Measurements from ENCODE around the gene EMD.
"Not testable (repeated sequence)": the region's sequence is repeated elsewhere in the genome, so short reads cannot be mapped to it uniquely, and the experiment has no call there.

EMD gene

DNA sequence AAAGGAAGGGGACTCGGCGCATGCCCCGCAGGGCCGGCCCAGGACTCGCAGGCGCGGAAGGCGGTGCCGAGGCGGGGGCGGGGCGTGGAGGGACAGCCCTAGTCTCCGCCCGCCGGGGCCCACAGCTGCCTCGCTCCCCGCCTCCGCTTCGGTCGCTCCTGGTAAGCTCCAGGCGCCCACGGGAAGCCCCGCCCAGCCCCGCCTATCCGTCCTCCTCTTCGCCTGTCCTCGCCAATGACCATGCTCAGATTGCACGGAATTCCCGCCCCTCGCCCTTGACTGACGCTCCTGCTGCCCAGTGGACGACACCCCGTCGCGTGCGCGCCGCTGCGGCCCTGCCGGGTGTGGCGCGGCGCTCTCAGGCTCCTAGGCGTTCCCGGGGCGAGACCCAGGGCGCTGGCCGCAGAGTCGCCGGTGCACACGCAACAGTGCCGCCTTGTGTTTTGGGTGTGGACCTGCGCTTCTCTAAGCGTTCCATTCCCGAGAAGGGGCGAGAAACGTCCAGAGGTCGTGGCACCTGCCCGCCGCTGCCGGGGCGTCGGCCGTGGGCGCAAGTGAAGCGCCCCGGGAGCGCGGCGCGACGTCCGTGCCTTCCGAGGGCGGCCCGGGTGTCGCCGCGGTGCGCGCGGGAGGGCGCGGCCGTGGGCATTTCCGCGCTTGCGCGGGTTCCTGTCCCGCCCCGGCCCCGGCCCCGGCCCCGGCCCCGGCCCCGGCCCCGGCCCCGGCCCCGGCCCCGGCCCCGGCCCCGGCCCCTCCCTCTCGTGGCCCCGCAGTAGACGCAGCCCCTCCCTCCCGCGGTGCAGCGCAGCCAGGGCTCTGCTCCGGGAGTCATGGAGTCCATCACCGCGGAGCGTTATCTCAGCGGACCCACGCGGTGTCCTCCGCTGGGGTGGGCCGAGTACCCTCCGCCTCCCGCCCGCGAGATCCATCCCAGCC lies 11.0 kb downstream of the EMD start:
- DNase-seq (ENCODE audit: low read depth in 1 of 2, low spot score in 1 of 2), result not testable (repeated sequence)

DNA sequence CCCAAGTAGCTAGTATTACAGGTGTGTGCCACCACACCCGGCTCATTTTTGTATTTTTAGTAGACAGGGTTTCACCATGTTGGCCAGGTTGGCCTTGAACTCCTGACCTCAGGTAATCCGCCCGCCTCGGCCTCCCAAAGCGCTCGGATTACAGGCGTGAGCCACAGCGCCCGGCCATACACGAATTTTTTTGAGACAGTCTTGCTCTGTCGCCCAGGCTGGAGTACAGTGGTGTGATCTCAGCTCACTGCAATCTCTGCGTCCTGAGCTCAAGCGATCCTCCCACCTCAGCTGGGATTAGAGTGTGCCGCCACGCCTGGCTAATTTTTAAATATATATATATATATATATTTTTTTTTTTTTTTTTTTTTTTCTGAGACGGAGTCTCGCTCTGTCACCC lies 17.3 kb downstream of the EMD start:
- DNase-seq (ENCODE audit: low read depth in 1 of 2, low spot score in 1 of 2), result not testable (repeated sequence)

DNA sequence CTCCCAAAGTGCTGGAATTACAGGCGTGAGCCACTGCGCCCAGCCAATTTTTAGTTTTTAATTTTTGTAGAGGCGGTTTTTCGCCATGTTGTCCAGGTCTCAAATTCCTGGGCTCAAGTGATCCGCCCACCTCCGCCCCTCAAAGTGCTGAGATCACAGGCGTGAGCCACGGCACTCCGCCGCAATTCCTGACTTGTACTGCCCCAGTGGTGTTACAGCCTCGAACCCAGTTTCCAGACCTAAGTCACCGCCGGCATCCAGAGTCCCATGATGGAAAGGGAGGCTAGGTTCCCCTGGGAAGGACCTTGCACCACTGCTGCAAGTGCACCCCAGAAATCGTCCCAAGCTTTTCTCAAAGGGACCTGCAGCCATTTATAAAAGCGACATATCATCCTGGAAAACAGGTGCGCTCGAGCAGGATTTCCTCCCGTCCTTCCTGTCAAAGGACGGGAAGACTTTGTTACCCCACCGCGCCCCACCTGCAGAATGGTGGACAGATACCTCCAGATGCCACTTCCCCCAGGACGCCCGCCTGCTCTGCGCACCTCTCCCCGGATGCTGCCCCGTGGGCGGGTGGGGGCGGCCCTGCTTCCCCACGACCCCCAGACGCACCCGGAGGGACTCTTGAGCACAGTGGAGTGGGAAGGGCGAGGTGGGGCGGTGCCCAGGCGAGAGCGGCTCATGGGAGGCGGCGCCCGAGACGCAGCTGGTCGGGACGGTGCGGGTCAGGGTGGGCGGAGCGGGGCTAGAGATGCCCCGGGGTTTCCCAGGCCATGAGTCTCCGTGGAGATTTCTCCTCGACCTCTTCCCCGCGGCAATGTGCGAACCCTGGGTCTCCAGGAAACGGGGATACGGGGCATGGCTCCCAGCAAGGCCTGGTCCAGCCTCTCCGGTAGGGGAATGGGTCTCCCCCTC lies 18.1 kb downstream of the EMD start:
- peak in 1 of 2 donors; percentile 53 for DNase-seq (ENCODE audit: low read depth in 1 of 2, low spot score in 1 of 2)

DNA sequence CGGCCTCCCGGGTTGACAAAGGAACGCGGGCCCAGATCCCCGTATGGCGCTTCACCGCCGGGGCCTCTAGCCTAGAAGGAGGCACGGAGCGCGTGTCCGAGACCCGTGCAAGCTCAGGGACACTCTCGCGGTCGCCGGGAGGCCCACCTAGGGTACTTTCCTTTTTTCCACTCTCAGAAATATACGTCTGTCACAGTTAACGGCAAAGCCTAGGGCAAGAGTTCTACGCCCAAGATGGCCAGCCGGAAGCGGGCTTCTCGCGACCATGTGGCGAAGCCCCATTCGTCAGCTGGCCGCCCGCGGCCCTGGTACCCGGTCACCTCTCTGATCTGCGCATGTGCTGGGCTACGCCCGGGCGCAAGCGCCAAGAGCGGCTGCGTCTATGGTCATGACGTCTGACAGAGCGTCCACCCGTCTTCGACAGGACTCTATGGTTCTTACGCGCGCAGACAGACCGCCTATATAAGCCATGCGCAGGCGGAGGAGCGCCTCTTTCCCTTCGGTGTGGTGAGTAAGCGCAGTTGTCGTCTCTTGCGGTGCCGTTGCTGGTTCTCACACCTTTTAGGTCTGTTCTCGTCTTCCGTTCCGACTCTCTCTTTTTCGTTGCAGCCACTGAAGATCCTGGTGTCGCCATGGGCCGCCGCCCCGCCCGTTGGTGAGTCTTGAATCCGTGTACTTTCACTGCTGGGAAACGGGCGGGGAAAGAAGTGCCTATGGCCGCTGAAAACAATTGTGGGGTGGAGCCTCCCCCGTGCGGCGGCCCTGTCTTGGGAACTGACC lies 19.0 kb downstream of the EMD start, which contains the start of gene RPL10:
Gene RPL10 (plus strand): TSS at position 490 of the 780 bp plus-strand sequence. CDS start 143 bp downstream, at position 633.
- DNase-seq (ENCODE audit: low read depth in 1 of 2, low spot score in 1 of 2), result peak; percentile 76 to 77

DNA sequence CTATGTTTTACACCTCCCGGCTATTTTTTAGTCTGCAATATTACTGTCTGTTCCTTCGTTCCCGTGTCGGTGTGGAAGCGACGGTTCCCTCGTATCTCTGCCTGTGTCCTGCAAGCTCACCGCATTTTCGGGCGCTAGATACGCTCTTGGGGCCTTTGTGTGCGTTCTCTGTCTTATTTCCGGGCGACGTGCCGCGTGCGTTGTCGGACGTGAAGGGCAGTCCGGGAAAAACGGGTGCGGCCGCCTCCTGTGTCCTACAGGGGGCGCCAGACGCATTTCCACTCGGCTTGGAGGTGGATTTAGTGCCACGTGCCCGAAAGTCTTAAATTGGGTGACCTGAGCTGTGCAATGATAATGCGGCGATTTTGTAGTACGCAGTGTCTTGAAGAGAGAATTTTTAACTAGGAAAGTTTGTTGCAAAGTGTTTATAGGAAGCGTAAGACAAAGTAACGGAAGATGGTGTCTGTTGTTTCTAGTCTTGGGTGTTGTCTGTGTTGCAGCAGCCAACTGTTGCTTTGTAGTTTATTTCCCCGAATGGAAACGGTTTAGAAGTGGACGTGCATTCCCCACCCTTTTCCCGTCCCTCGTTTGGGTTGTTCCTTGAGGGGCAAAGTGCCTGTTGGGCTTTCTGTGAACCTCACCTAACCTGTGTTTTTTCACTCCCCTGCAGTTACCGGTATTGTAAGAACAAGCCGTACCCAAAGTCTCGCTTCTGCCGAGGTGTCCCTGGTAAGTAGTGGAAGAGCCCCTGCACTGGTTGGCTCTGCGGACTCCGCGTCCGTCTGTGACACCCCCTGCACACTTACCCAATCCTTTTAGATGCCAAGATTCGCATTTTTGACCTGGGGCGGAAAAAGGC lies 19.8 kb downstream of the EMD start:
- DNase-seq (ENCODE audit: low read depth in 1 of 2, low spot score in 1 of 2), result peak; percentile 60 to 68

DNA sequence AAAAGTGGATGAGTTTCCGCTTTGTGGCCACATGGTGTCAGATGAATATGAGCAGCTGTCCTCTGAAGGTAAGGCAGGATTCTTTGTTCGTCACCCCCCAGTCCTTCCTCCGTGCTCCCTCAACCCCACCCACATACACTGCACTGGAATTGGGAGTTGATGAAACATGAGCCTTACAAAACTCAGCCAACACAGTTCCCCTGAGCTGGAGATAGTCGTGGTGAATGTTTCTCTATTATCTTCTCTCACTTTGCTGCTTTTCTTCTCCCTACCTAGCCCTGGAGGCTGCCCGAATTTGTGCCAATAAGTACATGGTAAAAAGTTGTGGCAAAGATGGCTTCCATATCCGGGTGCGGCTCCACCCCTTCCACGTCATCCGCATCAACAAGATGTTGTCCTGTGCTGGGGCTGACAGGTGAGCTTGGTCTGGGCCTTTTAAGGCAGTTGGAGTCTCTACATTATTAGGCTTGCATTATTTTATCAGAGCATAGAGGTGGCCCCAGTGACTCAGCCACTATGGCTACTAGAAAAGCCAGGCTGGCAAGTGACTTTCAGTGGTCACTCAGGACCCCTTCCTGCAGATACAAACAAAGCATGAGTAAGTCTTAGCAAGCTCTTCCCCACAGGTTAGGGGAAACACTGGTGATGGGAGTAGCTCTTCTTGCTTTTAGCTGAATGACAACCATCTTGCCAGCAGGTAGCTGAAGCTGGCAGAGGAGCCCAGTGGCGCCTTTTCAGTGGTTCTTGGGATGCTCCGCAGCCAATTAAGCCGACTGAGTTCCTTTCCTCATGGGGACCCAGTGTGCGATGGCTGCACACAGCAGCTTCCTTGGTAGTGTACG lies 20.7 kb downstream of the EMD start:
- no peak for DNase-seq (ENCODE audit: low read depth in 1 of 2, low spot score in 1 of 2)

DNA sequence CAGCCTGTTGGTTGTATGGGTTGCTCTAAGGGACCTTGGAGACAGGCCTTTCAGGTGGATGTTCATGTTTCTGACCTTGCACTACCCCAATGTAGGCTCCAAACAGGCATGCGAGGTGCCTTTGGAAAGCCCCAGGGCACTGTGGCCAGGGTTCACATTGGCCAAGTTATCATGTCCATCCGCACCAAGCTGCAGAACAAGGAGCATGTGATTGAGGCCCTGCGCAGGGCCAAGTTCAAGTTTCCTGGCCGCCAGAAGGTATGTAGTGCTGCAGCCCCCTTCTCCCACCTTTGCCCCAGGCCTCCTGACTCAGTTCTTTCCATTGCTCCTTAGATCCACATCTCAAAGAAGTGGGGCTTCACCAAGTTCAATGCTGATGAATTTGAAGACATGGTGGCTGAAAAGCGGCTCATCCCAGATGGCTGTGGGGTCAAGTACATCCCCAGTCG lies 21.3 kb downstream of the EMD start:
- not testable (repeated sequence) for DNase-seq (ENCODE audit: low read depth in 1 of 2, low spot score in 1 of 2)

DNA sequence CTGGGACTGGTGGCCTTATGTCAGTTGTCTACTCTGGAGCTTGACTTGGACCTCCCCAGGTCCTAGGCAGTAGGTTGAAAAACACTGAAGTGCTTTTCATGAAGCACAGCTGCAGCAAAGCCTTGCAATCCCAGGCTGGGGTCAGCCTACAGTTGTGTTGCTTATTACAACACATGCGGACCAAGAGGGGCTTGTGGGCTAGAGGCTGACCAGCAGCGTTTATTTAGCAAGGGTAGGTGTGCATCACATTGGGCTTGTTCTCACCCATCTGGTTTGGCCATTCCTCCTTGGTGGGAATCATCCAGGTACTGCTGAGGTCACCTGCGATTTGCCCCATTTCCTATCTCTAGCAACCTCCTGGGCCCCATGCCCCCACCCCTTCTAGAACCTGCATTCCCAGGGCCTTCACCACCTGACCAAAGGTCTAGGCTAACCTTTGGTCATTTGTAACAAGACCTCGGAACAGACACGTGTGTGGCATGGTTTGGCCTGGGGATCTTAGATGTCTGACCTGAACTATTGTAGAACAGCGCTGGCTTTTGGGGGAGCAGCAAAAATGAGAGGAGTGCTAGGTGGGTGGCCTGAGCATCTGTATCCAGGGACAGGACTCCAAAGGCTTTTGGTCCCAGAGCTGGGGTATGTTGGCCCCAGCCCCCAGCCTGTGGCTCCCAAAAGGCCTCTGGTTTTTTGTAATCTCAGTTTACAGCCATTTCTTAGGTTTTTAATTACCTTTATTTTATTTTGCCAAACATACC lies 22.1 kb downstream of the EMD start:
- DNase-seq (ENCODE audit: low read depth in 1 of 2, low spot score in 1 of 2), result no peak

DNA sequence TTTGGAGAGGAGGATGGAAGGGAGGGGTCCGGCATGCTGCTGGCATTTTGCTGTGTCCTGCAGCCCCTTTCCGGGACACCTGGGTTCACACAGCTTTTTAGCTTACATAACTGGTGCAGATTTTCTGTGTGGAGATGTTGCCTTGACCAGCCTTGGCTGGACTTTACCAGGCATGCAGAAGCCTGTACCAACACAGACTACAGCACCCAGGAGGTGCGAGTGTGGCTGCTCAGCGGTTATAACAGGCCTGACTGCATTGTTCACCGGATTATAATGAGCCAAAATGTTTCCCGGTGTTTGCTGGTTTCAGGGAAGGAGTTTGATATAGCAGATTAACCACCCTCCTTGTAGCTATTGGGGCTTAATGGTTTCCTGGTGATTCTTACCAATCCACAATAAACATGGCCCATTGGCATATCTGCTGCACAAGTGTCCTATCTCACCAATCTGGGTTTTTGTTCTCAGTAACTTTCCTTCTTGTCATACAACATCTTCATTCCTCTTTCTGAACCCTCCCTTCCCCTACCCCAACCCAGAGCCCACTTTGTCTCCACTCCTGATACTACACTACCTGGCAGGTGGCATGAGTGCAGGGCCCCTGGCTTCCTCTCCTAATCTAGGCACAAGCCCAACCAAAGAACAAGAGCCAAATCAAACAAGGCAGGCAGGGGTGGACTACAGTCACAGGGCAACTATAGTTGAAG lies 23.0 kb downstream of the EMD start:
- DNase-seq (ENCODE audit: low read depth in 1 of 2, low spot score in 1 of 2), result no peak

DNA sequence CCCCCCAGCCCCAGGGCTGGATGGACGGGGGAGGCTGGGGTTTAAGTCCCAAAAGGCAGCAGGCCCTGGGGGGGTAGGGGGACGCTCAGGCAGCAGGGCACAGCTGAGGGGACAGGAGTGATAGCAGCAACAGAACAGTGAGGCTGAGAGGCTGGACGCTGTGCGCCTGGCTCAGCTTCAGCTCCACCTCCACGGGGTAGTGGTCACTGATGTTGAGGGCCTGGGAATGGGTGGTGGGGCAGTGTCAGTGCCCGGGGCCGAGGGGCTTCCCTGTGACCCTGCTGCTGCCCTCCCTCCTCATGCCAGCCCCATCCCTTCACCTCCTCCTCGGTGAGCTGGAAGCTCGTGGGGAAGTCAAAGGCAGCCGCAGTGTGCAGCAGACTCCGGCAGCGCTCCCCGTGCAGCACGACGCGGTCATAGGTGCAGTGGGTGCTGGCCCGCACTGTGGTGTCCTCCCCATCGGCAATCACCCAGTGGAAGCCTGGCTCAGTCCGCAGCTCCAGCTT lies 23.6 kb downstream of the EMD start:
- no peak for DNase-seq (ENCODE audit: low read depth in 1 of 2, low spot score in 1 of 2)

DNA sequence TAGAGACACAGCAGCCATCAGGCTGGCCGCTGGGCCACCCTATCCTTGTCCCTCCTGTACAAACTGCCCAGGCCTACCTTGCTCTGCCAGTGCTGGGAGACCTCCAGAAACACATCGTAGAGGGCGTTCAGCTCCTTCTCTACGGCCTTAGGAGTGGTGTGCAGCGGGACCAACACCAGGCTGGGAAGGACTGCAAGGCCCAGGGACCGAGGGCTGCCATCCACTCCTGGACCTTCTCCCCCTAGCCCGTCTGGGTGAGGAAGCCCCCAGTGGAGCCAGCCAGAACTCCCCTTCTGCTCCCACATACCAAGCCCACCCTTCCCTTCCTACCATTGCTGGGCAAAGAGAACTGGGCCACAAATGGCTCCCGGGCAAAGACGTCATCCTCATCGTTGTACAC lies 24.1 kb downstream of the EMD start:
- DNase-seq (ENCODE audit: low read depth in 1 of 2, low spot score in 1 of 2), result no peak

DNA sequence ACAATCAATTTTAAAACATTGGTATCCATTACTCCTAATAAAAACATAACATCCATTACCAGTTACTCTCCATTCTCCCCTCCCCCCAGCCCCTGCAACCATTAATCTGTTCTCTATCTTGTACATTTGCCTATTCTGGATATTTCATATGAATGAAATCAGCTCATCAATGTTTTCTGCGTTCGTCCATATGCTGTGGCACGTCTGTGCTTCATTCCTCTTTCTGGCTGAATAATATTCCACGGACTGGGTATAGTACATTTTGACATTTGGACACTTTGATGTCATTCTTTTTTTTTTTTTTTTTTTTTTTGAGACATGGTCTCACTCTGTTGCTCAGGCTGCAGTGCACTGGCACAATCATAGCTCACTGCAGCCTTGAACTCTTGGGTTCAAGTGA lies 24.8 kb downstream of the EMD start:
- no peak for DNase-seq (ENCODE audit: low read depth in 1 of 2, low spot score in 1 of 2)

DNA sequence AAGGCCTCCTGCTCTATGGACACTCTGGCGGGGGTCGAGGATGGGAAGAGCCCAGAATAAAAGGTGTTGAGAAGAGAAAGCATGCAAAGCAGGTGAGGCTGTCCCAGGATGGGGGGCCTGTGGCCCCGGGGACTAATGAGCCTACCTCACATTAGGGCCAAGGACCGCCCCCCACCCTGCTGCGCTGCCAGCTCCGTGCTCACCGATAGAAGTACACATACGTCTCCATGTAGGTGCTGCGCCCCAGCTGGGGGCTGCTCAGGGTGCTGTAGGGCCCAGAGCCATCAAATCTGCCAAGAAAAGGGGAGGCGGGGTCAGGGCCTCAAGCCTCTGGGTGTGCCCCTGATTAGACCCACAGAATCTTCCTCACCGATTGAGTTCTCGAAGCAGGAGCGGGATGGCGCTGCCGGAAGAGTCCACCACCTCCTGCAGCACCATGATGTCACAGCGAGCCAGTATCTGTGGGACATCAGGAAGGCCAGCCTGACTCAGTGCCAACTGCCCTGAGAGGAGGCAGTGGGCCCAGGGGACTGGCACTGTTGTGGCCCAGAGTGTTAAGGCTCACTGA lies 25.6 kb downstream of the EMD start:
- no peak for DNase-seq (ENCODE audit: low read depth in 1 of 2, low spot score in 1 of 2)

DNA sequence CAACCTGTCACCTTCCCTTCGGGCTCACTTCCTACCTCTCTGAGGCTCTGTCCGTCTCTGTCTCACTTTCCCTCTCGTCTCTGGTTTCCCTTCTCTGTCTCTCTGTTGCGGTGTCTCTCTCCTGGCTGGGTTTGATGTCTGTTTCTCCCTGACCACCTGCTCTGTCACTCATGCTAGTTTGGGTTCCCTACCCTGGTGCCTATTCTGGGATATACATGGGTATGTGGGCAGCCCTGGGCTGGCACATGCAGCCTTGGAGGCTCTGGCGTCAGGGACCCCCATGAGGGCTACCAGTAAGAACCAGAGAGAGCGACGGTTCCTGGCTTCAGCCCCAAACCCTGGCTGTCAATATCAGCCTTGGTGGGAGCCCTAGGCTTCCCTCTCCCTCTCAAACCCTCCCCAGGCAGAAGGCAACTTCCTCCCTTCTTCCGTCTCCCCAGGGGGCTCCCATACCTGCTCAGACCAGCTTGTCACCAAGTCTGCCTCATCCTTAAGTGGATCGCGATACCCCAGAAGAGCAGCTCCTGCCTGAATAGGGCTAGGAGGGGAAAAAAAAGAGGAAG lies 29.6 kb downstream of the EMD start:
- no peak for DNase-seq (ENCODE audit: low read depth in 1 of 2, low spot score in 1 of 2)

DNA sequence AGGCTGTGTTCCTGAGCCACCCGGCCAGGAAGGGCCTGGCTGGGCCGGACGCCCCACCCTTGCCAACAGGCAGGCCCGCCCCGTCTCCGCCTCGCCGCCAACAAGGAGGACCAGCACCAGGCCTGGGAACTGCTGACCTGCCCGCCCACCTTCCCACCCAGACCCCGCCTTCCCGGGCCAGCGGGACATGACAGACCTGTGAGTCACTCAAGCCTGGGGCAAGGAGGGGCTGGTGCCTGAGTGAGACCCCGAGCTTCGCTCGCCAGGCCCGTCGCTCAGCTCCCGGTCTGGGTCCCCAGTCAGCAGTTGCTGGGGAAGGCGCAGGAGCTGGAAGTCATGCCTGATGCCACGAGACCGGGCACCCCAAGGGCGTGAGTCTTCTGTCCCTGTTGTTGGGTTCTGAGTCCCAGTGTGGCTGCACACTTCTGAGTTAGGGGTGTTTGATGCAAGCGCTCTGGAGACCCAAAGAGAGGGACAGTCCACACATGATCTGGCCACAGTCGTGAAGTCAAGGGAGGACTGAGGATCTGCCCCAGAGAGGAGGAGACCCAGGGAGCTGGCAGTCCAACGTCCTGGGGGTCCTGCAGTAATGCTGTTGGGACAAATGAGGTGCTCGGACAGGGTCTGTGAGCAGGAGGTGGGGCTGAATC lies 30.3 kb downstream of the EMD start, which contains the start of gene DNASE1L1:
Gene DNASE1L1 (minus strand): TSS at position 33 of the 650 bp plus-strand sequence. CDS start 3,686 bp downstream, outside the sequence.
- DNase-seq (ENCODE audit: low read depth in 1 of 2, low spot score in 1 of 2), result no peak

DNA sequence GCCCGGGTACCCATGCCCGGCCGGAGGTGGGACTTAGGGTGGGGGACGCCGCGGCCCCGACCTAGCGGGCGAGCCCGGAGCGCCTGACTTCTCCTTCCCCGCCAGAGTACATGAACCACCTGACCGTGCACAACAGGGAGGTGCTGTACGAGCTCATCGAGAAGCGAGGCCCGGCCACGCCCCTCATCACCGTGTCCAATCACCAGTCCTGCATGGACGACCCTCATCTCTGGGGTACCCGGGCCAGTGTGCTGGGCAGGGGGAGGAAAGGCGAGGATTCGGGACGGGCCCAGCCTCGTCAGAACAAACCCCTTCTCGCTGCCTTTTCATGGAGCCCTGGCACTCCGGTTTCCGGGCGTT lies 32.9 kb downstream of the EMD start:
- peak in 1 of 2 donors; percentile 45 for DNase-seq (ENCODE audit: low read depth in 1 of 2, low spot score in 1 of 2)
